H9 (cell line): Measurements from ENCODE around the gene TENT5A. TPM values are rescaled to one million over a fixed set of nuclear protein-coding genes. Genes with fewer than 3 reads are reported as not detected.

Experiments
- DNase-seq: peaks from one replicate; pipeline ENCODE4 v3.0.0-alpha.2; 2017
- H2AFZ ChIP-seq: one replicate; pipeline ENCODE4 v1.6.1; 2013; ENCODE audit warnings: mild to moderate bottlenecking, low read length, control low read depth, moderate library complexity
- H2AK5ac ChIP-seq: 2 replicates; pipeline ENCODE4 v1.6.1; 2013; ENCODE audit warnings: low read length, control low read depth, mixed read lengths; ENCODE audit not compliant: insufficient read length
- H2BK120ac ChIP-seq: one replicate; pipeline ENCODE4 v1.6.1; 2013; ENCODE audit warnings: low read depth, mild to moderate bottlenecking, low read length, control low read depth, inconsistent platforms; ENCODE audit not compliant: poor library complexity, severe bottlenecking
- H2BK12ac ChIP-seq: 2 replicates; pipeline ENCODE4 v1.6.1; 2013; ENCODE audit warnings: low read length, control low read depth, mixed read lengths, low read depth; ENCODE audit not compliant: insufficient read length
- H2BK15ac ChIP-seq: 2 replicates; pipeline ENCODE4 v1.6.1; 2013; ENCODE audit warnings: low read depth, low read length, control low read depth
- H2BK20ac ChIP-seq: one replicate; pipeline ENCODE4 v1.6.1; 2013; ENCODE audit warnings: low read depth, mild to moderate bottlenecking, low read length, control low read depth, inconsistent platforms; ENCODE audit not compliant: poor library complexity, severe bottlenecking
- H2BK5ac ChIP-seq: 2 replicates; pipeline ENCODE4 v1.6.1; 2013; ENCODE audit warnings: low read length, control low read depth, mixed read lengths; ENCODE audit not compliant: insufficient read length
- H3K14ac ChIP-seq: 2 replicates; pipeline ENCODE4 v1.6.1; 2013; ENCODE audit warnings: low read length, control low read depth; ENCODE audit not compliant: insufficient read depth
- H3K18ac ChIP-seq: 2 replicates; pipeline ENCODE4 v1.6.1; 2013; ENCODE audit warnings: low read depth, mild to moderate bottlenecking, mixed read lengths, low read length, control low read depth; ENCODE audit not compliant: insufficient read length
- H3K23ac ChIP-seq: 2 replicates; pipeline ENCODE4 v1.6.1; 2013; ENCODE audit warnings: low read length, control low read depth, mixed read lengths, low read depth; ENCODE audit not compliant: insufficient read length
- H3K23me2 ChIP-seq: 2 replicates; pipeline ENCODE4 v1.6.1; 2013; ENCODE audit warnings: low read depth, mild to moderate bottlenecking, mixed read lengths, low read length, control low read depth; ENCODE audit not compliant: insufficient read length, poor library complexity, severe bottlenecking
- H3K27ac ChIP-seq: 2 replicates; pipeline ENCODE4 v1.5.1; 2013; ENCODE audit warnings: low read length, control low read depth, mixed read lengths, low read depth; ENCODE audit not compliant: insufficient read length
- H3K27me3 ChIP-seq: 2 replicates; pipeline ENCODE4 v1.6.1; 2013; ENCODE audit warnings: low read length, control low read depth, inconsistent platforms; ENCODE audit not compliant: insufficient read depth
- H3K4ac ChIP-seq: 2 replicates; pipeline ENCODE4 v1.6.1; 2013; ENCODE audit warnings: low read depth, mild to moderate bottlenecking, control low read depth, inconsistent platforms, low read length, moderate library complexity
- H3K4me1 ChIP-seq: 2 replicates; pipeline ENCODE4 v1.6.1; 2013; ENCODE audit warnings: low read length, control low read depth, inconsistent platforms; ENCODE audit not compliant: insufficient read depth
- H3K4me2 ChIP-seq: 2 replicates; pipeline ENCODE4 v1.6.1; 2013; ENCODE audit warnings: low read length, control low read depth, mixed read lengths; ENCODE audit not compliant: insufficient read length, insufficient read depth
- H3K56ac ChIP-seq: 2 replicates; pipeline ENCODE4 v1.6.1; 2013; ENCODE audit warnings: low read depth, mild to moderate bottlenecking, mixed read lengths, low read length, control low read depth; ENCODE audit not compliant: insufficient read length
- H3K79me1 ChIP-seq: 2 replicates; pipeline ENCODE4 v1.6.1; 2013; ENCODE audit warnings: low read depth, mild to moderate bottlenecking, moderate library complexity, low read length, control low read depth, inconsistent platforms; ENCODE audit not compliant: insufficient read depth, poor library complexity, severe bottlenecking
- H3K79me2 ChIP-seq: 2 replicates; pipeline ENCODE4 v1.6.1; 2013; ENCODE audit warnings: low read length, control low read depth, inconsistent platforms; ENCODE audit not compliant: insufficient read depth
- H3K9ac ChIP-seq: 2 replicates; pipeline ENCODE4 v1.6.1; 2013; ENCODE audit warnings: low read length, control low read depth, mixed read lengths; ENCODE audit not compliant: insufficient read length; ENCODE audit errors: extremely low read depth
- H3K9me3 ChIP-seq: one replicate; pipeline ENCODE4 v1.6.1; 2013; ENCODE audit warnings: low read depth, low read length, inconsistent platforms; ENCODE audit not compliant: control insufficient read depth
- H3T11ph ChIP-seq: one replicate; pipeline ENCODE4 v1.6.1; 2013; ENCODE audit warnings: mild to moderate bottlenecking, low read length, control low read depth, inconsistent platforms
- H4K20me1 ChIP-seq: one replicate; pipeline ENCODE4 v1.6.1; 2013; ENCODE audit not compliant: control insufficient read depth, insufficient read length, insufficient read depth
- H4K5ac ChIP-seq: 2 replicates; pipeline ENCODE4 v1.6.1; 2013; ENCODE audit warnings: low read depth, mild to moderate bottlenecking, mixed read lengths, low read length, control low read depth; ENCODE audit not compliant: insufficient read length
- H4K8ac ChIP-seq: replicated peaks from 2 replicates; pipeline ENCODE4 v1.6.1; 2013; ENCODE audit warnings: low read length, control low read depth, mixed read lengths, low read depth; ENCODE audit not compliant: insufficient read length
- H4K91ac ChIP-seq: 2 replicates; pipeline ENCODE4 v1.6.1; 2013; ENCODE audit warnings: low read depth, mild to moderate bottlenecking, moderate library complexity, mixed read lengths, low read length, control low read depth; ENCODE audit not compliant: insufficient read length
- H3K27ac Mint-ChIP-seq, 3 experiments: 2 replicates in 2 of 3; 3 replicates in 1 of 3; pipeline ENCODE4 v1.8.0; 2020 to 2021; ENCODE audit warnings: mixed read lengths in 3 of 3, mild to moderate bottlenecking in 1 of 3, moderate library complexity in 1 of 3
- H3K27me3 Mint-ChIP-seq: 2 replicates; pipeline ENCODE4 v1.8.0; 2021; ENCODE audit warnings: low read depth, mild to moderate bottlenecking, moderate library complexity, mixed read lengths
- H3K36me3 Mint-ChIP-seq, 3 experiments: 2 replicates in 2 of 3; 3 replicates in 1 of 3; pipeline ENCODE4 v1.8.0; 2020 to 2021; ENCODE audit warnings: low read depth in 3 of 3, mixed read lengths in 3 of 3; ENCODE audit not compliant: insufficient read depth in 1 of 3
- H3K4me1 Mint-ChIP-seq, 2 experiments: 2 replicates each; pipeline ENCODE4 v1.8.0; 2020; ENCODE audit warnings: mixed read lengths in 2 of 2
- H3K4me3 Mint-ChIP-seq, 2 experiments: 2 replicates in 1 of 2; 3 replicates in 1 of 2; pipeline ENCODE4 v1.8.0; 2020 to 2021; ENCODE audit warnings: mild to moderate bottlenecking in 2 of 2, mixed read lengths in 2 of 2, moderate library complexity in 1 of 2
- H3K9me3 Mint-ChIP-seq, 2 experiments: 2 replicates in 1 of 2; 3 replicates in 1 of 2; pipeline ENCODE4 v1.8.0; 2020; ENCODE audit warnings: mild to moderate bottlenecking in 2 of 2, mixed read lengths in 2 of 2, moderate library complexity in 1 of 2
- WGBS: extraction: QIAGEN DNeasy Blood & Tissue Kit; methylation state at CpG from one replicate; pipeline ENCODE4 v1.1.7; 2013; ENCODE audit warnings: missing lambda C conversion rate, low lambda C conversion rate, mixed read lengths; ENCODE audit not compliant: insufficient read length; ENCODE audit errors: extremely low coverage; 5-methylcytosine and 5-hydroxymethylcytosine counted together
- total RNA-seq: library from RNA; stranded (reverse); gene quantifications from 2 replicates; pipeline ENCODE4 v1.2.1, GENCODE V29; 2021
- TF ChIP-seq, protein P1 (sequence below): fragments of 200-600 bp; sonication (generic); conservative IDR thresholded peaks from 3 replicates; pipeline ENCODE4 v1.8.0; 2021; ENCODE audit warnings: antibody characterized with exemption, mild to moderate bottlenecking

The TENT5A gene
- total RNA-seq, 1 experiment from 2014 or later, result 1.4 TPM

- H3K79me2 ChIP-seq, result no peaks in the 10 kb centered on the region
- H3K23me2 ChIP-seq, result no peaks in the 10 kb centered on the region
- no peak overlapping the region for H4K91ac ChIP-seq
- H2BK12ac ChIP-seq, result no peak overlapping the region
- TF ChIP-seq, protein P1, sequence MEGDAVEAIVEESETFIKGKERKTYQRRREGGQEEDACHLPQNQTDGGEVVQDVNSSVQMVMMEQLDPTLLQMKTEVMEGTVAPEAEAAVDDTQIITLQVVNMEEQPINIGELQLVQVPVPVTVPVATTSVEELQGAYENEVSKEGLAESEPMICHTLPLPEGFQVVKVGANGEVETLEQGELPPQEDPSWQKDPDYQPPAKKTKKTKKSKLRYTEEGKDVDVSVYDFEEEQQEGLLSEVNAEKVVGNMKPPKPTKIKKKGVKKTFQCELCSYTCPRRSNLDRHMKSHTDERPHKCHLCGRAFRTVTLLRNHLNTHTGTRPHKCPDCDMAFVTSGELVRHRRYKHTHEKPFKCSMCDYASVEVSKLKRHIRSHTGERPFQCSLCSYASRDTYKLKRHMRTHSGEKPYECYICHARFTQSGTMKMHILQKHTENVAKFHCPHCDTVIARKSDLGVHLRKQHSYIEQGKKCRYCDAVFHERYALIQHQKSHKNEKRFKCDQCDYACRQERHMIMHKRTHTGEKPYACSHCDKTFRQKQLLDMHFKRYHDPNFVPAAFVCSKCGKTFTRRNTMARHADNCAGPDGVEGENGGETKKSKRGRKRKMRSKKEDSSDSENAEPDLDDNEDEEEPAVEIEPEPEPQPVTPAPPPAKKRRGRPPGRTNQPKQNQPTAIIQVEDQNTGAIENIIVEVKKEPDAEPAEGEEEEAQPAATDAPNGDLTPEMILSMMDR, result no peak
- no peaks in the 10 kb centered on the region for H3K9me3 ChIP-seq
- no CpG with 5 or more reads among the region's 1 CpG for WGBS
- no peak overlapping the region for H2AK5ac ChIP-seq
- no peak for DNase-seq
- Mint-ChIP-seq H3K36me3 (no peaks in the 10 kb centered on the region; a peak in 1 of 7 replicates), H3K4me1 (peaks cover 16 to 18% of the 10 kb centered on the region in 2 experiments), H3K27ac (no peak overlapping the region), H3K4me3 (no peak overlapping the region), H3K9me3 (no peaks in the 10 kb centered on the region), H3K27me3 (no peaks in the 10 kb centered on the region)
- no peak overlapping the region for H3K56ac ChIP-seq
- no peak overlapping the region for H3K14ac ChIP-seq
- H3K27ac ChIP-seq, result no peak overlapping the region
- no peak overlapping the region for H3K18ac ChIP-seq
- no peak overlapping the region for H4K5ac ChIP-seq
- no peak overlapping the region for H2AFZ ChIP-seq
- no peak overlapping the region for H3K4me2 ChIP-seq
- no peak overlapping the region for H2BK5ac ChIP-seq
- H2BK15ac ChIP-seq, result no peak overlapping the region
- H4K8ac ChIP-seq, result no peak overlapping the region
- H3K9ac ChIP-seq, result no peak overlapping the region
- H3K4me1 ChIP-seq, result no peaks in the 10 kb centered on the region
- no peaks in the 10 kb centered on the region for H3K79me1 ChIP-seq
- H3T11ph ChIP-seq, result no peak overlapping the region
- no peaks in the 10 kb centered on the region for H4K20me1 ChIP-seq
- peaks cover 2% of the 10 kb centered on the region; the same call in 1 of the 2 replicates for H3K27me3 ChIP-seq
- no peak overlapping the region for H2BK20ac ChIP-seq
- no peak overlapping the region for H2BK120ac ChIP-seq
- no peak overlapping the region for H3K4ac ChIP-seq
- no peak overlapping the region for H3K23ac ChIP-seq
These were observed 8.7 kb upstream of the TENT5A start for GRCh38 chr6:81761197-81761596.
